Measurements from ENCODE around the gene KIFC3.
"Not testable (repeated sequence)": the region's sequence is repeated elsewhere in the genome, so short reads cannot be mapped to it uniquely, and the experiment has no call there.

KIFC3 gene, protein sequence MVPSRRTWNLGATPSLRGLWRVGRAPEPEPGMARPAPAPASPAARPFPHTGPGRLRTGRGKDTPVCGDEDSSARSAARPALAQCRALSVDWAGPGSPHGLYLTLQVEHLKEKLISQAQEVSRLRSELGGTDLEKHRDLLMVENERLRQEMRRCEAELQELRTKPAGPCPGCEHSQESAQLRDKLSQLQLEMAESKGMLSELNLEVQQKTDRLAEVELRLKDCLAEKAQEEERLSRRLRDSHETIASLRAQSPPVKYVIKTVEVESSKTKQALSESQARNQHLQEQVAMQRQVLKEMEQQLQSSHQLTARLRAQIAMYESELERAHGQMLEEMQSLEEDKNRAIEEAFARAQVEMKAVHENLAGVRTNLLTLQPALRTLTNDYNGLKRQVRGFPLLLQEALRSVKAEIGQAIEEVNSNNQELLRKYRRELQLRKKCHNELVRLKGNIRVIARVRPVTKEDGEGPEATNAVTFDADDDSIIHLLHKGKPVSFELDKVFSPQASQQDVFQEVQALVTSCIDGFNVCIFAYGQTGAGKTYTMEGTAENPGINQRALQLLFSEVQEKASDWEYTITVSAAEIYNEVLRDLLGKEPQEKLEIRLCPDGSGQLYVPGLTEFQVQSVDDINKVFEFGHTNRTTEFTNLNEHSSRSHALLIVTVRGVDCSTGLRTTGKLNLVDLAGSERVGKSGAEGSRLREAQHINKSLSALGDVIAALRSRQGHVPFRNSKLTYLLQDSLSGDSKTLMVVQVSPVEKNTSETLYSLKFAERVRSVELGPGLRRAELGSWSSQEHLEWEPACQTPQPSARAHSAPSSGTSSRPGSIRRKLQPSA

DNA sequence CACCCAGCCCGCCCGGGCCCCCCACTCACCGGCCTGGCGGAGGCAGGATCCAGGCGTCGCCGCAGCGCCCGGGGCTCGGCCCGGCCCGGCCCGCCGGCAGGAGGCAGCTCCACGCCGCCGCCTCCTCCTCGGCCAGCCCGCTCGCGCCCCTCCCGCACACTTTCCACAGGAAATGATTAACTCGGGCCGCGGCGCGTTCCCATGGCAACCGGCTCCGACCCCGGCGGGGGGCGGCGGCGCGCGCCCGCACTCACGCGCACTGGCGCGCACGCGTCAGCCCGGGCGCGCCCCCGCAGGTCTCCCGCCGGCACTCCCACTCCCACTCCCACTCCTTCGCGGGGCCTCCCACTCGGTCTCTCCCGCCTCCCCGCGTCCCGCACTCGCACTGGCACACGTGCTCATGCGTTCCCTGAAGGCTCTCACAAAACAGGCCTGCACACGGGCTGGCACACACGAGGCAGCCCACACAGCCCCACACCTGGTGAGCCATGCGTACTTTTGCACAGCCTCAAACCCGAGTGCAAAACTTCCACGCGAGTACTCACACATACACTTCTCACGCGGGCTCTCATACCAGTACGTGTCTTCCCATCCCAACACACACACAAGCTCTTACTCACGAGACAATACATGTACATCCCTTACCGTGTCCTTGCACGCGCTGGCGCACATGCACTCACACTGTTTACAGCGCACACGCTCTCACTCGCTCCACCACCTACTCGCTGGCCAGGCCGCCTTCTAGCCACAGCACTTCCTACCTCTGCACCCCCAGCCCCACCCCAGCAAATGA lies at the start of gene KIFC3:
TSS of gene KIFC3 (minus strand) at position 151 of the 793 bp plus-strand sequence. CDS start 4,248 bp downstream, outside the sequence.
- peak; percentile 32 to 58 (median 33) for DNase-seq (ENCODE audit: low read depth in 2 of 3, low spot score in 1 of 3)

DNA sequence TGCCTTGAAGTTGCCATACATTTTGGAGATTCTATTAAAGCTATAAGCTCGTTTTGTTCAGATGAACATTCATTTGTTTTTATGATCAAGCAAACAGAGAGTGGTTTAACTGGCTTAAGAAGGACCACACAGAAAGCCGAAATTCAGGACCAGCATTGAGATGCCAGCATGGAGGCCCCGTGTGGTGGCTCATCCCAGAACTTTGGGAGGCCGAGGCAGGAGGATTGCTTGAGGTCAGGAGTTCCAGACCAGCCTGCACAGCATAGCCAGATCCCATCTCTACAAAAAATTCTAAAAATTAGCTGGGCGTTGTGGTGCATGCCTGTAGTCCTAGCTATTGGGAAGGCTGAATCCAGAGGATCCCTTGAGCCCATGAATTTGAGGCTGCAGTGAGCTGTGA lies 45.9 kb upstream of the KIFC3 start:
- no peak for DNase-seq (ENCODE audit: low read depth in 2 of 3, low spot score in 1 of 3)

GRCh38 chr16:57846931-57847330 lies 44.6 kb upstream of the KIFC3 start:
- not testable (repeated sequence) for DNase-seq (ENCODE audit: low read depth in 2 of 3, low spot score in 1 of 3)

DNA sequence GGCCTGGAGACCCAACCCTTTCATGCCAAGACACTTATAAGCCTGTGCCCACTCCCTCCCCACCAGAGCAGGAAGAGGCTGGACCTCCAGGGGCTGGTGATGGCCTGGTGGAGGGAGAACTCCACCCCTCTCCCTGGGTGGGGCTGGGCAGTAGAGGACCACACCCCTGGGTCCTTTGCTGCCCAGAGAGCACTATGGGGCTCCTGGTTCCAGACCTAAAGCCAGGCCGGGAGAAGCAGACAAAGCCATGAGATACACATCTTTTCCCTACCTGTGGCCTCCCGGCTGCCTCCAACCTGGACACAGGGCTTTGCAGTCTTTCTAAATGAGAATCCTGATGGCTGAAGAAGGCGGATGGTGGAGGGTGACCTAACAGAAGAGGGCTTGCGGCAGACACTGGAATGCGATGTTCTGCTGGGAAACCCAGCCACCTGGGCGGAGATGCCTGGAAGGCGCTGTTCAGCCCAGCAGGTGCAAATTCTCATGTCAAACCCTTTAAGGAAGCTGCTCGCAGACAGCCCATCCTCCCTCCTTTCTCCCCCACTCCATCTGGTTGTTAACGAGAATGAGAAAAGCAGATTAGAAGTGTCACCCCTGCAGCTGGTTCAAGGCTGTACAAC lies 43.9 kb upstream of the KIFC3 start:
- no peak for DNase-seq (ENCODE audit: low read depth in 2 of 3, low spot score in 1 of 3)

- no peak for DNase-seq (ENCODE audit: low read depth in 2 of 3, low spot score in 1 of 3)
Measured at GRCh38 chr16:57845115-57845514, 42.8 kb upstream of the KIFC3 start.

GRCh38 chr16:57844416-57845030 lies 42.2 kb upstream of the KIFC3 start:
- DNase-seq (ENCODE audit: low read depth in 2 of 3, low spot score in 1 of 3) = no peak

GRCh38 chr16:57843400-57843799 lies 41.1 kb upstream of the KIFC3 start:
- DNase-seq (ENCODE audit: low read depth in 2 of 3, low spot score in 1 of 3) = no peak

GRCh38 chr16:57842601-57843000 lies 40.3 kb upstream of the KIFC3 start:
- DNase-seq (ENCODE audit: low read depth in 2 of 3, low spot score in 1 of 3) = no peak

DNA sequence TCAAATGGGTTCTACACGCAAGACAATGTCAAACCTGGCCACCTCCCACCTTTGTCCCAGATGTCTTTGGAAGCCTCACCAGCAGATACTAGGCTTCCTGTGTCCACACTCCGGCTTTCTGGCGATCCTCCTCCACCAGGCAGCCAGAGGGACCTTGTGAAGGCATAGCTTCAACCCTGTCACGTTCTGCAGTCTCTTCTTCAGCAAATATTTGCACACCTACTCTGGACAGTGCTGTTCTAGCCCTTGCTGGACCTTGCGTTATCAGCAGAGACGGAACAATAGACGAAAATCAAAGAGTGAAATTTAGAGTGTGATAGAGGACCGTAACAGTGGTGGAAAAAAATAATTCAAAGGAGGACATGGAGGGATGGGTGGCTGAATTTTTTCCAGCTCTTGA lies 38.5 kb upstream of the KIFC3 start:
- no peak for DNase-seq (ENCODE audit: low read depth in 2 of 3, low spot score in 1 of 3)

DNA sequence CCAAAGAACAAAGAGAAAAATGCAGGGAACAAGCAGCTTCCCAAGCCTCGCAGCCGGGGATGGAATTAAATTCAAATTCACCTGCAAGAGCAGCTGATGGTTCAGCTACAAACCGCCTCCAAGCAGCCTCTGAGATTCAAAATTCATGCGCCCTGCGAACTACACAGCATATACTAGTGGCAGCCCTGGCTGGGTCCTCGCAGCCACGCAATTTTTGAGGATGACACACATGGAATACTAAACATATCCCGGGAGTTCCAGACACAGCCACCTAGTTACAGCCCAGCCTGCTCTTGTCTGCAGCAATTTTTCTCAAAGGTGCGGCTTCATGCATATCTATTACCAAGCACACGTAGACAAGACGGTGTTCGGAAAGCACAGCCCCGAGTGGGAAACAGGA lies 35.9 kb upstream of the KIFC3 start:
- no peak for DNase-seq (ENCODE audit: low read depth in 2 of 3, low spot score in 1 of 3)

- no peak for DNase-seq (ENCODE audit: low read depth in 2 of 3, low spot score in 1 of 3)
Measured at GRCh38 chr16:57837305-57838125, 35.2 kb upstream of the KIFC3 start.

DNA sequence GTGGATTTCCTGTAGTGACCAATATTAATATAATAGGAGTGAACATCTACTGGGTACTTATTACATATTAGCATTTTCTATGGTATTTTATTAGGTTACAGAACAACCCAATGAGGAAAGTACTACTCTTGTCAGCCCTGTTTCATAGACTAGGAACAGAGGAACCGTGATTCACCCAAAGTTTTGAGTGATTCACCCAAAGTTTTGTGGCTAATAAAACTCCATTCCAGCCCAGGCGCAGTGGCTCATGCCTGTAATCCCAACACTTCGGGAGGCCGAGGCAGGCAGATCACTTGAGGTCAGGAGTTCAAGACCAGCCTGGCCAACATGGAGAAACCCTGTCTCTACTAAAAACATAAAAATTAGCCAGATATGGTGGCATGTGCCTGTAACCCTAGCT lies 33.1 kb upstream of the KIFC3 start:
- not testable (repeated sequence) for DNase-seq (ENCODE audit: low read depth in 2 of 3, low spot score in 1 of 3)

DNA sequence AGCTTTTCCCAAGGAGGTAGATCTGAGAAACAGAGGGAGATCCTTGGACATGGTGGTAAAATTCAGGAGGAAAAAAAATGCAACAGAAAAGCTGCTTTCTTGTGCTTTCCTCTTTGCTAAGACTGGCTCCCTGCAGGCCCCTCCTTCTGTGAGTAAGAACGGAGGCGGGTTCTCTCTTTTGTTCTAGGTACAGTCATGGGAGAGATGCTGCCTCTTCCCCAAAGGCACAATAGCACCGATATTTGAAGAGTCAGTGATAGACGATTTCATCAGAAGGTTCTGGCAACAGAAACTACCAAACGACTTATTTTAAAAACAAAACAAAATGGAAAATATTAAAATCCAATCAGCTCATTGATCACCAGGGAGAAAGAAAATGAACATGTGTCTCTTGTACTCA lies 32.6 kb upstream of the KIFC3 start:
- DNase-seq (ENCODE audit: low read depth in 2 of 3, low spot score in 1 of 3) = no peak

DNA sequence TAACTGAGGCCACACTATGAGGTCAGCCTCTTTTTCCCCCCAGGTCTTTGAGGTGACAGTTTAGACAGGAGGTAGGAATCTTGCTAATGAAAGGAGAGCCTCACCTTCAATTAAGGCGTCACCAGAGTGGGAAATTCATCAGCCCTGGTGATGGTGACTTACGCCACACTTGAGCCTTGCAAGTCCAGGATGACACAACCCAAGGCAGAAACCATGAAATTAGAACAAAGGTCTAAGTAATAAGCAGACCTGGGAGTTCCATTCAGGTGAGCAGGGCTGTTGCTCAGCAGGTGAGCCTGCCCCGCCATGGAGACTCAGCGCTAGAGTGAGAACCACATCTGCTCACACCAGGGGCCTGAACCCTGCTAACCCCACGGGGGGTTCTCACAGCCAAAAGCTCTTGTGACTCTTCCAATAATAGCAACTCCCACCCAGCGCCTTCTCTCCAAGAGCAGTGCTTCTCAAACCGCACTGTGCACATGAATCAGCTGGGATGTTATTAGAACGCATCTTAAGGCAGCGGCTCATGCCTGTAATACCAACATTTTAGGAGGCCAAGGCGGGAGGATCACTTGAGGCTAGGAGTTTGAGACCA lies 28.7 kb upstream of the KIFC3 start:
- no peak for DNase-seq (ENCODE audit: low read depth in 2 of 3, low spot score in 1 of 3)

- DNase-seq (ENCODE audit: low read depth in 2 of 3, low spot score in 1 of 3) = no peak
Measured at GRCh38 chr16:57829969-57830360, 27.7 kb upstream of the KIFC3 start.

DNA sequence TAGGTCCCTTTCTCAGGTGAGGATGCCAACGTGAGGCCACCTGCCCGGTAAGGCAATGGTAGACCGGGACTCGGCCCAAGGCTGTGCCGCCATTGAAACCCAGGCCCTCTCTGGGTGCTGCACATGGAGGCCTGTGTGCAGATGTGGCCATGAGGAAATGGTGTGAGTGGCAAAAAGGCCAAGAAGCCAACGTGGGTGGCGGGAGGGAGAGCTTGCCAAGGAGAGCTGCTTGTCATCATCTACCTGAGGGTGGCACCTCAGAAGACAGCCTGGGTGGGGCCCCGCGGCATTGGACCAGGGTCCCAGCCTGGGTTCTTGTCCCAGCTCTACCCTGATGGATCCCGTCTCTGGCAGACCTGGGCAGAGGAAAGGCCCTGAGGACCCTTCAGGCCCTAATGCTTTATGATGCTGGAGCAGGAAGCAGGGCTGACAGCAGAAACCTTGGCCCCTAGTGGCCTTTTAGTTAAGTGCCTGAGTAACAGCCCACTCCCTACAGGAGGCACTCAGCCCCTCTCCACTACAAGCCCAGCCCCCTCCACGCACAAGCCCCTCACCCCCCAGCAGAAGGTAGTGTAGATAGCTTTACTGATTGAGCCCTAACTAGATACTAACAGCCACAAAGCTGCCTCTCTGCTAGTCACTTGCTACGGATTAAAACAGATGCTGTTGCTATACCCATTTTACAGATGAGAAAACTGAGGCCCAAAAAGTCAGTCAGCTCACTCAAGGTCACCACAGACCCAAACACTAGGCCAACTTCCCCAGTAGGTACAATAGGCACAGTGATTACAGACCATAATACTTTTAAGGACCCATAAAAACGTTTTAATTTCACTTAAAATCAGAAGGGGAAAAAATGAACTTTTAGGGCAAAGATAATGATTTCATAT lies 26.2 kb upstream of the KIFC3 start:
- DNase-seq (ENCODE audit: low read depth in 2 of 3, low spot score in 1 of 3) = no peak

DNA sequence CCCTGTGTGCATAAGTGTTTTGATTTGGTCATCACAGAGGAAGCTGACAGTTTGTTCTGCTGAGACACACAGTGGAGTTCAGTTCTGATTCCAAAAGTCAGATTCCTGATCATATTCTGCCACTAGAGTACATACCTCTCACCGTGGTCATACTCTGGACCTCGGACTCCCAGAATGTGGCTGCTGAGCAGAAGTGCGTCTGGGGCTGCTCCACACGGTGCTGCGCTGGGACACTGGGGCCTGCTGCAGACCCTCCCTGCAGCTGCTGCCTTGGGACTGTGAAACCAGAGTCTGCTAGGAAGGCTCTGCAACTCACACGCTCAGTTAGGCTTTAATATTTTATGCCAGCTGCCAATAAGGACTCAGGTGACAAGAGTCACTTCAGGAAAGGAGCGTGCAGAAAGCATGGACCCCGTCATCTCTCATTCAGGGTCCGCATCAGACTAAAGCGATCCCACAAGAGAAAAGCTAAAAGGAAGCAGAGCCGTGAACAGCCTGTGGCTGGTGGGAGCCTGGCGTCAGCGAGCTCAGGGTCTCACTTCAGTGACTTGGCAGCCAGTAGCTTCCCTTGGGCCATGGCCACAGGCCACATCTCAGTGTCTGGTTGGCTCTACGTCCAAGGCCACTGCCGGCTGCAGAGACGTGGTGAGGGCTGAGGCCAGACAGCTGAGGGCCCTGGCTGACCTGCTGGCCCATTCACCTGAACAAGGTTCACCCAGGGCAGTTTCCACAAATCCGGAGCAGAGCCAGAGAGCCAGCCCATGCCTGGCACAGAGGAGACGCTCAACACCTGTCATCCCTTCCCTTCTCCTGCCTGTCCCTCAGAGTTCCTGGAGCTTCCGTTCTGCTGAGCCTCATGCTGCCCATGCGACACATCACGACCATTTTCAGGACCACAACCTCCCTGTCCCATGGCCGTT lies 24.7 kb upstream of the KIFC3 start:
- no peak for DNase-seq (ENCODE audit: low read depth in 2 of 3, low spot score in 1 of 3)

Measured in stimulated activated CD4-positive, alpha-beta T cell treated with anti-CD3 and anti-CD28 coated beads, Interleukin-12 subunit alpha, Interleukin-12 subunit beta, amount 100 ng/mL, for 48 hours (primary cell).